C4-2B (cell line): ENCODE results near the gene MZT2A.
"Not testable (repeated sequence)": the region's sequence is repeated elsewhere in the genome, so short reads cannot be mapped to it uniquely, and the experiment has no call there.

Experiments used
- CTCF ChIP-seq: fragments of 450-650 bp; conservative IDR thresholded peaks from 2 replicates; pipeline ENCODE4 v1.5.1; 2017; ENCODE audit warnings: mild to moderate bottlenecking
- ZFX ChIP-seq: fragments of 450-650 bp; IDR thresholded peaks from 2 replicates; pipeline ENCODE4 v1.6.1; 2017

GRCh38 chr2:131517856-131518255 is 25.7 kb upstream of the MZT2A start:
- not testable (repeated sequence) for TF ChIP-seq CTCF, ZFX
